HCT116 (cell line): Measurements from ENCODE around the gene ELAPOR1.

Experiments used
- CTCF ChIP-seq, 3 experiments: fragments of 200-600 bp in 1 of 3; sonication (generic) in 1 of 3; IDR thresholded peaks in 2 of 3; conservative IDR thresholded peaks in 1 of 3; 2 replicates each; pipeline ENCODE4 v1.5.1; 2012 to 2017; ENCODE audit warnings: low read depth in 2 of 3, low read length in 2 of 3, antibody characterized with exemption in 1 of 3, borderline replicate concordance in 1 of 3, control low read depth in 1 of 3, mild to moderate bottlenecking in 1 of 3, mixed read lengths in 1 of 3, mixed run types in 1 of 3, moderate library complexity in 1 of 3; ENCODE audit not compliant: insufficient read depth in 1 of 3
- EZH2phosphoT487 ChIP-seq: fragments of 200-600 bp; IDR thresholded peaks from 2 replicates; pipeline ENCODE4 v1.6.1; 2018; ENCODE audit warnings: antibody characterized with exemption, borderline replicate concordance
- RAD21 ChIP-seq: IDR thresholded peaks from 2 replicates; pipeline ENCODE4 v1.6.1; 2012; ENCODE audit warnings: low read depth, mild to moderate bottlenecking
- SP1 ChIP-seq: IDR thresholded peaks from 2 replicates; pipeline ENCODE4 v1.6.1; 2012; ENCODE audit warnings: low read depth
- YY1 ChIP-seq: IDR thresholded peaks from 2 replicates; pipeline ENCODE4 v1.6.1; 2011; ENCODE audit warnings: low read length, low read depth, moderate library complexity, mild to moderate bottlenecking; ENCODE audit not compliant: insufficient replicate concordance; ENCODE audit errors: extremely low read depth

- TF ChIP-seq SP1 (no peak), CTCF (IDR thresholded peaks at IDR 0.05 in 2 of 3, conservative IDR thresholded peaks at IDR 0.05 in 1 of 3; ENCODE audit: borderline replicate concordance in 1 of 3, insufficient read depth in 1 of 3, low read depth in 2 of 3, low read length in 2 of 3) (no peak), EZH2phosphoT487 (no peak), RAD21 (no peak), YY1 (no peak)
These were observed 24.0 kb downstream of the ELAPOR1 start for GRCh38 chr1:109137958-109138357.
